H1 (cell line): ENCODE results near the gene GTF3C5. TPM values are rescaled to one million over a fixed set of nuclear protein-coding genes. Genes with fewer than 3 reads are reported as not detected.

Experiments used
- NRF1 ChIP-seq: IDR thresholded peaks from 2 replicates; pipeline ENCODE4 v1.6.1; 2011; ENCODE audit warnings: mild to moderate bottlenecking, low read depth, low read length, improper control_type of control experiment
- polyA plus RNA-seq, 7 experiments: library from polyadenylated mRNA; depleted of rRNA in 3 of 7; stranded (reverse) in 5 of 7; unstranded in 2 of 7; fragments of >200 nt in 5 of 7; fragments of 200-250 nt in 2 of 7; gene quantifications; 1 replicate in 5 of 7; 2 replicates in 1 of 7; 4 replicates in 1 of 7; pipeline versions ENCODE4 v1.2.1 to v1.2.3, GENCODE V29; 2011 to 2013; ENCODE audit warnings: missing spikeins in 2 of 7, mixed read lengths in 2 of 7
- total RNA-seq: library from RNA; stranded (reverse); fragmentation: NEBNext Ultra II Directional; extraction: Animal tissue kit (Norgen Biotek cat#: 25700); gene quantifications from 2 replicates; pipeline ENCODE4 v1.2.1, GENCODE V29; 2021
- TF ChIP-seq, protein P1 (sequence below): fragments of 300-600 bp; sonication (generic); IDR thresholded peaks from 2 replicates; pipeline ENCODE4 v1.7.1; 2012; ENCODE audit warnings: low read length, moderate library complexity, mild to moderate bottlenecking, inconsistent platforms; ENCODE audit not compliant: insufficient replicate concordance

GTF3C5 gene
- total and polyA plus RNA-seq, 2 of the 8 experiments (the other 6 are each of a cell fraction or from before 2014, with no cell fraction given), result 78.7 to 87.1 TPM

GRCh38 chr9:133058071-133058470 lies 27.3 kb downstream of the GTF3C5 start (continued):
- TF ChIP-seq, protein P1, sequence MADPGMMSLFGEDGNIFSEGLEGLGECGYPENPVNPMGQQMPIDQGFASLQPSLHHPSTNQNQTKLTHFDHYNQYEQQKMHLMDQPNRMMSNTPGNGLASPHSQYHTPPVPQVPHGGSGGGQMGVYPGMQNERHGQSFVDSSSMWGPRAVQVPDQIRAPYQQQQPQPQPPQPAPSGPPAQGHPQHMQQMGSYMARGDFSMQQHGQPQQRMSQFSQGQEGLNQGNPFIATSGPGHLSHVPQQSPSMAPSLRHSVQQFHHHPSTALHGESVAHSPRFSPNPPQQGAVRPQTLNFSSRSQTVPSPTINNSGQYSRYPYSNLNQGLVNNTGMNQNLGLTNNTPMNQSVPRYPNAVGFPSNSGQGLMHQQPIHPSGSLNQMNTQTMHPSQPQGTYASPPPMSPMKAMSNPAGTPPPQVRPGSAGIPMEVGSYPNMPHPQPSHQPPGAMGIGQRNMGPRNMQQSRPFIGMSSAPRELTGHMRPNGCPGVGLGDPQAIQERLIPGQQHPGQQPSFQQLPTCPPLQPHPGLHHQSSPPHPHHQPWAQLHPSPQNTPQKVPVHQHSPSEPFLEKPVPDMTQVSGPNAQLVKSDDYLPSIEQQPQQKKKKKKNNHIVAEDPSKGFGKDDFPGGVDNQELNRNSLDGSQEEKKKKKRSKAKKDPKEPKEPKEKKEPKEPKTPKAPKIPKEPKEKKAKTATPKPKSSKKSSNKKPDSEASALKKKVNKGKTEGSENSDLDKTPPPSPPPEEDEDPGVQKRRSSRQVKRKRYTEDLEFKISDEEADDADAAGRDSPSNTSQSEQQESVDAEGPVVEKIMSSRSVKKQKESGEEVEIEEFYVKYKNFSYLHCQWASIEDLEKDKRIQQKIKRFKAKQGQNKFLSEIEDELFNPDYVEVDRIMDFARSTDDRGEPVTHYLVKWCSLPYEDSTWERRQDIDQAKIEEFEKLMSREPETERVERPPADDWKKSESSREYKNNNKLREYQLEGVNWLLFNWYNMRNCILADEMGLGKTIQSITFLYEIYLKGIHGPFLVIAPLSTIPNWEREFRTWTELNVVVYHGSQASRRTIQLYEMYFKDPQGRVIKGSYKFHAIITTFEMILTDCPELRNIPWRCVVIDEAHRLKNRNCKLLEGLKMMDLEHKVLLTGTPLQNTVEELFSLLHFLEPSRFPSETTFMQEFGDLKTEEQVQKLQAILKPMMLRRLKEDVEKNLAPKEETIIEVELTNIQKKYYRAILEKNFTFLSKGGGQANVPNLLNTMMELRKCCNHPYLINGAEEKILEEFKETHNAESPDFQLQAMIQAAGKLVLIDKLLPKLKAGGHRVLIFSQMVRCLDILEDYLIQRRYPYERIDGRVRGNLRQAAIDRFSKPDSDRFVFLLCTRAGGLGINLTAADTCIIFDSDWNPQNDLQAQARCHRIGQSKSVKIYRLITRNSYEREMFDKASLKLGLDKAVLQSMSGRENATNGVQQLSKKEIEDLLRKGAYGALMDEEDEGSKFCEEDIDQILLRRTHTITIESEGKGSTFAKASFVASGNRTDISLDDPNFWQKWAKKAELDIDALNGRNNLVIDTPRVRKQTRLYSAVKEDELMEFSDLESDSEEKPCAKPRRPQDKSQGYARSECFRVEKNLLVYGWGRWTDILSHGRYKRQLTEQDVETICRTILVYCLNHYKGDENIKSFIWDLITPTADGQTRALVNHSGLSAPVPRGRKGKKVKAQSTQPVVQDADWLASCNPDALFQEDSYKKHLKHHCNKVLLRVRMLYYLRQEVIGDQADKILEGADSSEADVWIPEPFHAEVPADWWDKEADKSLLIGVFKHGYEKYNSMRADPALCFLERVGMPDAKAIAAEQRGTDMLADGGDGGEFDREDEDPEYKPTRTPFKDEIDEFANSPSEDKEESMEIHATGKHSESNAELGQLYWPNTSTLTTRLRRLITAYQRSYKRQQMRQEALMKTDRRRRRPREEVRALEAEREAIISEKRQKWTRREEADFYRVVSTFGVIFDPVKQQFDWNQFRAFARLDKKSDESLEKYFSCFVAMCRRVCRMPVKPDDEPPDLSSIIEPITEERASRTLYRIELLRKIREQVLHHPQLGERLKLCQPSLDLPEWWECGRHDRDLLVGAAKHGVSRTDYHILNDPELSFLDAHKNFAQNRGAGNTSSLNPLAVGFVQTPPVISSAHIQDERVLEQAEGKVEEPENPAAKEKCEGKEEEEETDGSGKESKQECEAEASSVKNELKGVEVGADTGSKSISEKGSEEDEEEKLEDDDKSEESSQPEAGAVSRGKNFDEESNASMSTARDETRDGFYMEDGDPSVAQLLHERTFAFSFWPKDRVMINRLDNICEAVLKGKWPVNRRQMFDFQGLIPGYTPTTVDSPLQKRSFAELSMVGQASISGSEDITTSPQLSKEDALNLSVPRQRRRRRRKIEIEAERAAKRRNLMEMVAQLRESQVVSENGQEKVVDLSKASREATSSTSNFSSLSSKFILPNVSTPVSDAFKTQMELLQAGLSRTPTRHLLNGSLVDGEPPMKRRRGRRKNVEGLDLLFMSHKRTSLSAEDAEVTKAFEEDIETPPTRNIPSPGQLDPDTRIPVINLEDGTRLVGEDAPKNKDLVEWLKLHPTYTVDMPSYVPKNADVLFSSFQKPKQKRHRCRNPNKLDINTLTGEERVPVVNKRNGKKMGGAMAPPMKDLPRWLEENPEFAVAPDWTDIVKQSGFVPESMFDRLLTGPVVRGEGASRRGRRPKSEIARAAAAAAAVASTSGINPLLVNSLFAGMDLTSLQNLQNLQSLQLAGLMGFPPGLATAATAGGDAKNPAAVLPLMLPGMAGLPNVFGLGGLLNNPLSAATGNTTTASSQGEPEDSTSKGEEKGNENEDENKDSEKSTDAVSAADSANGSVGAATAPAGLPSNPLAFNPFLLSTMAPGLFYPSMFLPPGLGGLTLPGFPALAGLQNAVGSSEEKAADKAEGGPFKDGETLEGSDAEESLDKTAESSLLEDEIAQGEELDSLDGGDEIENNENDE, result no peak
- TF ChIP-seq NRF1, result no peak
- TF ChIP-seq, all 59 proteins: peak for 0
